ENCODE results near the gene EXOC2. TPM values are rescaled to one million over a fixed set of nuclear protein-coding genes. Genes with fewer than 3 reads are reported as not detected.

Gene EXOC2
- total RNA-seq, 1 donor from 2014 or later = 29.2 TPM

GRCh38 chr6:717135-717534 is 24.2 kb upstream of the EXOC2 start:
- Histone ChIP-seq H3K36me3 (ENCODE audit: control insufficient read depth, insufficient read depth, low read length) (no peaks in the 10 kb centered on the region), H3K27me3 (ENCODE audit: control insufficient read depth, insufficient read depth, low read length) (no peaks in the 10 kb centered on the region), H3K4me3 (ENCODE audit: low read depth, low read length) (no peak overlapping the region)
- DNase-seq (ENCODE audit: low read depth) = no peak
- TF ChIP-seq CTCF (IDR thresholded peaks at IDR 0.05; ENCODE audit: insufficient read depth, low read length, severe bottlenecking) = no peak
- FAIRE-seq = no peak

- H3K27me3 ChIP-seq (ENCODE audit: control insufficient read depth, insufficient read depth, low read length) = no peaks in the 10 kb centered on the region
- no peak for TF ChIP-seq CTCF (IDR thresholded peaks at IDR 0.05; ENCODE audit: insufficient read depth, low read length, severe bottlenecking)
- no peak overlapping the region for H3K4me3 ChIP-seq (ENCODE audit: low read depth, low read length)
- no peak for DNase-seq (ENCODE audit: low read depth)
- FAIRE-seq = no peak
- no peaks in the 10 kb centered on the region for H3K36me3 ChIP-seq (ENCODE audit: control insufficient read depth, insufficient read depth, low read length)
Measured at GRCh38 chr6:715709-716491, 23.0 kb upstream of the EXOC2 start.

GRCh38 chr6:714100-714499 is 21.2 kb upstream of the EXOC2 start:
- H3K4me3 ChIP-seq (ENCODE audit: low read depth, low read length) = no peak overlapping the region
- FAIRE-seq (no peak), DNase-seq (ENCODE audit: low read depth) (no peak)
- no peak for TF ChIP-seq CTCF (IDR thresholded peaks at IDR 0.05; ENCODE audit: insufficient read depth, low read length, severe bottlenecking)
- H3K27me3 ChIP-seq (ENCODE audit: control insufficient read depth, insufficient read depth, low read length) = no peaks in the 10 kb centered on the region
- H3K36me3 ChIP-seq (ENCODE audit: control insufficient read depth, insufficient read depth, low read length) = no peaks in the 10 kb centered on the region

GRCh38 chr6:713351-713750 is 20.4 kb upstream of the EXOC2 start:
- Histone ChIP-seq H3K36me3 (ENCODE audit: control insufficient read depth, insufficient read depth, low read length) (no peaks in the 10 kb centered on the region), H3K27me3 (ENCODE audit: control insufficient read depth, insufficient read depth, low read length) (no peaks in the 10 kb centered on the region), H3K4me3 (ENCODE audit: low read depth, low read length) (no peak overlapping the region)
- no peak for TF ChIP-seq CTCF (IDR thresholded peaks at IDR 0.05; ENCODE audit: insufficient read depth, low read length, severe bottlenecking)
- DNase-seq (ENCODE audit: low read depth) (no peak), FAIRE-seq (no peak)

GRCh38 chr6:712805-713204 is 19.9 kb upstream of the EXOC2 start:
- DNase-seq (ENCODE audit: low read depth) (no peak), FAIRE-seq (no peak)
- no peak overlapping the region for H3K4me3 ChIP-seq (ENCODE audit: low read depth, low read length)
- H3K36me3 ChIP-seq (ENCODE audit: control insufficient read depth, insufficient read depth, low read length) = no peaks in the 10 kb centered on the region
- no peaks in the 10 kb centered on the region for H3K27me3 ChIP-seq (ENCODE audit: control insufficient read depth, insufficient read depth, low read length)
- no peak for TF ChIP-seq CTCF (IDR thresholded peaks at IDR 0.05; ENCODE audit: insufficient read depth, low read length, severe bottlenecking)

GRCh38 chr6:711925-712324 is 19.0 kb upstream of the EXOC2 start:
- Histone ChIP-seq H3K4me3 (ENCODE audit: low read depth, low read length) (no peak overlapping the region), H3K36me3 (ENCODE audit: control insufficient read depth, insufficient read depth, low read length) (no peaks in the 10 kb centered on the region), H3K27me3 (ENCODE audit: control insufficient read depth, insufficient read depth, low read length) (no peaks in the 10 kb centered on the region)
- DNase-seq (ENCODE audit: low read depth) (no peak), FAIRE-seq (no peak)
- TF ChIP-seq CTCF (IDR thresholded peaks at IDR 0.05; ENCODE audit: insufficient read depth, low read length, severe bottlenecking) = no peak
